Stomach (tissue), 4 donors: Measurements from ENCODE around the gene APP.

Experiments used
- EP300 ChIP-seq: sonication (generic); formaldehyde crosslinking; IDR thresholded peaks from one replicate; pipeline ENCODE4 v1.6.1; 2017; ENCODE audit warnings: antibody characterized with exemption
- POLR2A ChIP-seq, 4 donors: fragments of 450-650 bp; IDR thresholded peaks; one replicate each; pipeline ENCODE4 v1.6.1; 2016; ENCODE audit warnings: antibody characterized with exemption in 4 of 4, control low read depth in 2 of 4, mild to moderate bottlenecking in 1 of 4, moderate library complexity in 1 of 4
- POLR2AphosphoS5 ChIP-seq, 3 donors: sonication (generic); formaldehyde crosslinking; IDR thresholded peaks; one replicate each; pipeline ENCODE4 v1.6.1; 2016; ENCODE audit warnings: antibody characterized with exemption in 3 of 3
- TF ChIP-seq, protein P1 (sequence below), 7 experiments: fragments of 450-650 bp in 4 of 7; fragments of 200-600 bp in 3 of 7; sonication (generic) in 3 of 7; IDR thresholded peaks; one replicate each; pipeline ENCODE4 v1.5.1; 2016 to 2019; ENCODE audit warnings: antibody characterized with exemption in 7 of 7, control low read depth in 2 of 7, mild to moderate bottlenecking in 1 of 7

DNA sequence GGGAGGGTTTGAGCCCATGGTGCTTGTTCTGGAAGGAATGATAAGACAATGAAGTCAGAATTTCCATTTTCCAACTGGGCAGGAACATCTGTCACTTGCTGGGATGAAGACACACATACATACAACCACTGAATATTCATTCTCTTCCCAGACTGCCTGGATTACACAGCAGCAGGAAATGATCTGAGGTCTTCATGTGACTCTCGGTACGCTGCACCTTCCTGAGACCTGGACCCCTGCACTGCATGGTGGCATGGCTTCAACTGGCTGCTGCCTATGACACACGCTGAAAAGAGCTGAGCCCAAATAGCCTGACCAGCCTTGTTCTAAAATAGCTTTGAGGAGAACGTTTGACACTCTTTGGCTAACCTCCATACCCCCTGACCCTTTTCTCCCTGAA lies 285.2 kb downstream of the APP start:
- TF ChIP-seq POLR2A (IDR thresholded peaks at IDR 0.05) (no peak), POLR2AphosphoS5 (IDR thresholded peaks at IDR 0.05) (no peak), EP300 (no peak)
- TF ChIP-seq, protein P1, sequence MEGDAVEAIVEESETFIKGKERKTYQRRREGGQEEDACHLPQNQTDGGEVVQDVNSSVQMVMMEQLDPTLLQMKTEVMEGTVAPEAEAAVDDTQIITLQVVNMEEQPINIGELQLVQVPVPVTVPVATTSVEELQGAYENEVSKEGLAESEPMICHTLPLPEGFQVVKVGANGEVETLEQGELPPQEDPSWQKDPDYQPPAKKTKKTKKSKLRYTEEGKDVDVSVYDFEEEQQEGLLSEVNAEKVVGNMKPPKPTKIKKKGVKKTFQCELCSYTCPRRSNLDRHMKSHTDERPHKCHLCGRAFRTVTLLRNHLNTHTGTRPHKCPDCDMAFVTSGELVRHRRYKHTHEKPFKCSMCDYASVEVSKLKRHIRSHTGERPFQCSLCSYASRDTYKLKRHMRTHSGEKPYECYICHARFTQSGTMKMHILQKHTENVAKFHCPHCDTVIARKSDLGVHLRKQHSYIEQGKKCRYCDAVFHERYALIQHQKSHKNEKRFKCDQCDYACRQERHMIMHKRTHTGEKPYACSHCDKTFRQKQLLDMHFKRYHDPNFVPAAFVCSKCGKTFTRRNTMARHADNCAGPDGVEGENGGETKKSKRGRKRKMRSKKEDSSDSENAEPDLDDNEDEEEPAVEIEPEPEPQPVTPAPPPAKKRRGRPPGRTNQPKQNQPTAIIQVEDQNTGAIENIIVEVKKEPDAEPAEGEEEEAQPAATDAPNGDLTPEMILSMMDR (IDR thresholded peaks at IDR 0.05), result no peak
